HG03108 (cell line): ENCODE data around the gene DNAJC6.

ENCODE experiments used
- ATAC-seq: cut with Tn5 transposase; IDR thresholded peaks from one replicate; pipeline ENCODE4 v1.9.1; 2021; ENCODE audit warnings: moderate library complexity; ENCODE audit not compliant: unreplicated experiment

DNAJC6 gene

GRCh38 chr1:65399003-65399402 is 89.7 kb downstream of the DNAJC6 start:
- ATAC-seq, result no peak

- ATAC-seq, result no peak
Observed at GRCh38 chr1:65401612-65402011, 92.3 kb downstream of the DNAJC6 start.

- ATAC-seq, result no peak
Observed at GRCh38 chr1:65404941-65405340, 95.6 kb downstream of the DNAJC6 start.

- no peak for ATAC-seq
Observed at GRCh38 chr1:65407877-65408276, 98.5 kb downstream of the DNAJC6 start.

DNA sequence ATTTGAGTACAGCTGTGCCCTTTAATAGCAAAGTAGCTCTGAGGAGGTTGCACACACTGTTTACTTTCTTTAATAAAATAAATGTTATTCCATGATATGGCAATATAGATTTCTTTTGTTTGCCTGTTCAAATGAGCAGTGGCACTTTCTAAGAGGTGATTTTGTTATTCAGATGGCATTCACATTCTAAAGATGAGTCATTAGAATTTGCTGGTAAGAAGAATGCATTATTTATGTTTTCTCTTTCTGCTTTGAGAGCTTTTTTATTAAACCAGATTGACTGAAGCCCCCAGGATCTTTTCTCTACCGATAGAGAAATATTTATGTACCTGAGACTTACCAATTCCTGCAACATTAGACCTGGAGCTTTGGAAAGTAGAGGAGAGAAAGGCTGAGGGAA is 100.0 kb downstream of the DNAJC6 start:
- ATAC-seq, result no peak

DNA sequence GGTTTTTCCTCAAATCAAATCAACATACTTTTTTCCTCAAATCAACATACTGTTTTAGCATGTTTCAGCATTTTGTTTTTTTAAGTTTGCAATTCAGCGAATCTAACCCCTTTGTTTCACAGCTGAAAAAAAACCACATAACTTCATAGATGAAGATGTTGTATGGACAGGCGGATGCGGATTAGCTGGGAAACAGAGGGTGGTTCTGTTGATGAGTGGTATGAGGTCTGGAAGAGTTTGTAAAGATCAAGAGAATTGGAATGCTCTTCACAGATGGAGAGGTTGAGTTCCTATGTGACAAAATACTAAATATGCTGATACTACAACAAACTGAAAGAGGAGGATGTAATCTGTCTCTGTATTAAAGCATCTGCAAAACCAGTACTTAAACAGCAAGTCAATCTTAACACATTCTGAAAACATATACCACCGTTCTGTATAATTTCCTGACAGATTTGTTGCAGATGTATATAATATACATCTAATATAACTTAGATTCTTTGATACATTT is 100.5 kb downstream of the DNAJC6 start:
- no peak for ATAC-seq

DNA sequence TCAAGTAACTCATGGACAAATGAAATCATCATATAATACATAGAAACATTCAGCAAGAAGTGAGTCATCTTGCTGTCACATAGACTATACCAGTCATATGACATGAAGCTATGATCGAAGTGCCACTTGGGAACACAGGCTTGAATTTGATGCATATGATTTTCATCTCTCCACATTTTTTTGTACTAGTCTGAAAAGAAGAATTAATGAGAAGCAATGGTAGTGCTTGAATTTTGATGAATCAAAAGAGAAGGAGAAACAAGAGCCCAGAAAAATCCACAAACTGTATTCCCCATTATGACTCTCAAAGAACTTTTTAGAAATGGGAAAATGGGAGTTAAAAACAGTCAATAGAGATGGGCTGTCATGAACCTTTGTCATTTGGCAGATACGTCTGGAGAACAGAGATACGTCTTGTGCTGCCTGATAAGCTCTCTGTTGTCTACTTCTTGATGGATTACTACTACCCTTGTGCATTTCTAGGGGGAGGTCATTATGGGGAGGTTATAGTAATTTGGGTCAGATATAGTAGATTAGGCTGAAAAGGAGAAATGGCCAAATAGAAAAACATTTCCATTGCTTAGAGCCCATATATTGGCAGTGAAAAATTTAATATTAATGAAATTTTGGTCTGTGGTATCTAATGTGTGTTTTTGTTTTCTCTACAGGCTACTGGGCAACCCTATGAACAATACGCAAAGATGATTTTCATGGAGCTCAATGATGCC is 103.1 kb downstream of the DNAJC6 start:
- ATAC-seq, result no peak

DNA sequence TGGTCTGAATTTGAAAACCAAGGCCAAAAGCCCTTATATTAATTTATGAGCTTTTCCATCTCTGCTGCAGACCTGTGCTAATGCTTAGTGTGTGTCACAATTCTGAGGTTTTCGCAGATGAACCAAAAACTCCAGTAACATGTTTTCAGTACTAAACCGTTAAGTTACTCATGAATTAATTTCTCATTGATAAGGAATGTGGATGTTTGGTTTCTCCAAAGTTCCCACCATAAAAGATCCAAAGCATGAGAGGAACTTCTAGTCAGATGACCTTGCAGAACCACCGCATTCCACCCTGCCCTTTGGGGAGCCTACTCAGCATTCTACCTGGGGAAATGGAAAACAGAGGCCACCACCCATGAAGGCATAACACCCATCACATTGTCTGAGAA is 103.6 kb downstream of the DNAJC6 start:
- no peak for ATAC-seq

- no peak for ATAC-seq
Observed at GRCh38 chr1:65414538-65414937, 105.2 kb downstream of the DNAJC6 start.

GRCh38 chr1:65416767-65417166 is 107.4 kb downstream of the DNAJC6 start:
- ATAC-seq, result no peak

DNA sequence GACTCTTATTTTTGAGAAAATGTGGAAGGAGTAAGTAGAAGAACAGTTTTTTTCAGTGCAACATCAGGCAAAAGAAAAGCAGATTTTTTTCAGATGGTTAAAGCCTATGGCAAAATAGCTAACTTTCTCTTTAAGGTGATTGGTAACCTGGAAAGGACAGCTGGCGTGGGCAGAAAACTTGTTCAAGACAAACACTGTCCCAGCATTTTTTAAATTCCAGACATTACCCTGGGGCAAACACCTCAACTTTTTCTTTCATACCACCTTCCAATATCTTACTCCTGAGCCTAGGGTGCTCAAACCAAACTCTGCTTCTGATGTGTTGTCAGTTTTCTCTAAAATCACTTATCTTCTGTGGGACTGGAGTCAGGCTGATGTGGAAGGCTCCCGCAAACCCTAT is 108.4 kb downstream of the DNAJC6 start:
- no peak for ATAC-seq

DNA sequence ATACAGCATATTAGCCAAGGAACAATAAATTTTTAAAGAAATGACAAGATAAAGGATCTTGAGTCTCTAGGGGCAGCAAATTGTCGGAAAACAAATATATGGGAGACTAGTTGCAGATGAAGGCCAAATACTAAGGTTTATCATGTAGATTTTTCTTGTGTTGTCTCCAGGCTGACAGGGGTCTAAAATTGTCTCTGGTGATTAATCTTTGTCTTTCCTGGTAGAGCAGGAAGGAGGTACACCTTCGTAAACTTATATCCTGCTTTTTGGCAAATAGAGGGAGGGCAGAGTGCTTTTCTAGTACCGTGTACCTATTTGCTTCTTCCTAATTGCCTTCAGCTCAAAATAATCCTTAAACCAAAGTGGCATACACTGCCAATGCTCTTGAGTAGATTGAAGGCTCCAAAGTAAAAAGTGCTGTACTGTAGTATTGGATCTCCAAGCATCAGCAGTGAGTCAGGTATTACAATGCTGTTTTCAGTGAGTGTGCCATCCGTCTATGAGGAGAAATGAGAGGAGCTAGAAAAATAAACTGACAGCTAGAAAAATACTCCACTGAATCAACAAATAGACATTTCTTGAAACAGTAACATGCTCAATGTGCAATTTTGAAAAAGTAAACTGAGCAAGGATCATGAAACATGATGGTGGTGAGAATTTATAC is 109.3 kb downstream of the DNAJC6 start:
- ATAC-seq, result no peak

DNA sequence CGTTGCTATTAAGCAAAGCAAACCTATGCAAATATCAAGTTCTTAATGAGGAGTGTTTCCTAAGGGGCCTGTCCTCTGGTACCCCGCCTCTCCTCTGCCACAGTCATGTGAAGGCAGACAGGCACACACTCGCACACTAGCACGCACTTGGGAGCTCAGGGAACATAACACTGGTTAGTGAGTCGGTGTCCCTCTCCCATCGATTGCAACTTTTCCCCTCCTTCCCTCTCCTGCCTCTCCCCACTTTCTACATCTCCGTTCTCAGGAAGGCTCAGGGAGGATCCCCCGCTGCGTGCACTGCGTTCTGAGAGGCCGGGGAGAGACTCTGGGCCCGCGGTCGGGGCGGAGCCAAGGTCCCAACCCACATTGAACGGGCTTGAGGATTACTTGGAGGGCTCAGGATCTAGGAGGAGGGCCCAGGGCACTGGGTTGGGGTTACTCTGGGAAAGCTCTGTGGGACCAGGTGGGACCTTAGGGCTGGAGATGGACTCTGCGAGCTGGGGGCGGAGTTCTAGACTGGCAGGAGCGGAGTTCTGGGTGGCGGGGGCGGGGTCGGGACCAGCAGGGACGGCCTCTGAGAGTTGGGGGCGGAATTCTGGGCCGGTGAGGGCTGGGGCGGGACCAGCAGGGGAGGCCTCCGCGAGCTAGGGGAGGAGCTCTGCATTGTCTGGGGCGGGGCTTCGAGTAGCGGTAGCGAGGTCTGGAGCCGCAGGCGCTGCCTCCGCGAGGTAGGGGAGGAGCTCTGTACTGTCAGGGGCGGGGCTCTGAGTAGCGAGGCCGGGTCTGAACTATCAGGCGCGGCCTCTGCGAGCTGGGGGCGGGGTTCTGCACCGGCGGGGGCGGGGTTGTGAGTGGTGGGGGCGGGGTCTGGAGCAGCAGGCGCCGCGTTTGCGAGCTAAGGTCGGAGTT is 110.6 kb downstream of the DNAJC6 start:
- peak; percentile 93 for ATAC-seq

GRCh38 chr1:65420590-65421350 is 111.4 kb downstream of the DNAJC6 start, which contains the start of the genes LEPR and LEPROT:
LEPR (plus strand) TSS chr1:65420668; CDS start chr1:65565566, 144,898 bp downstream.
LEPROT (plus strand) TSS chr1:65420668; CDS start chr1:65420725, 57 bp downstream.
- ATAC-seq, result peak; percentile 53

GRCh38 chr1:65421351-65422025 is 112.1 kb downstream of the DNAJC6 start:
- no peak for ATAC-seq

DNA sequence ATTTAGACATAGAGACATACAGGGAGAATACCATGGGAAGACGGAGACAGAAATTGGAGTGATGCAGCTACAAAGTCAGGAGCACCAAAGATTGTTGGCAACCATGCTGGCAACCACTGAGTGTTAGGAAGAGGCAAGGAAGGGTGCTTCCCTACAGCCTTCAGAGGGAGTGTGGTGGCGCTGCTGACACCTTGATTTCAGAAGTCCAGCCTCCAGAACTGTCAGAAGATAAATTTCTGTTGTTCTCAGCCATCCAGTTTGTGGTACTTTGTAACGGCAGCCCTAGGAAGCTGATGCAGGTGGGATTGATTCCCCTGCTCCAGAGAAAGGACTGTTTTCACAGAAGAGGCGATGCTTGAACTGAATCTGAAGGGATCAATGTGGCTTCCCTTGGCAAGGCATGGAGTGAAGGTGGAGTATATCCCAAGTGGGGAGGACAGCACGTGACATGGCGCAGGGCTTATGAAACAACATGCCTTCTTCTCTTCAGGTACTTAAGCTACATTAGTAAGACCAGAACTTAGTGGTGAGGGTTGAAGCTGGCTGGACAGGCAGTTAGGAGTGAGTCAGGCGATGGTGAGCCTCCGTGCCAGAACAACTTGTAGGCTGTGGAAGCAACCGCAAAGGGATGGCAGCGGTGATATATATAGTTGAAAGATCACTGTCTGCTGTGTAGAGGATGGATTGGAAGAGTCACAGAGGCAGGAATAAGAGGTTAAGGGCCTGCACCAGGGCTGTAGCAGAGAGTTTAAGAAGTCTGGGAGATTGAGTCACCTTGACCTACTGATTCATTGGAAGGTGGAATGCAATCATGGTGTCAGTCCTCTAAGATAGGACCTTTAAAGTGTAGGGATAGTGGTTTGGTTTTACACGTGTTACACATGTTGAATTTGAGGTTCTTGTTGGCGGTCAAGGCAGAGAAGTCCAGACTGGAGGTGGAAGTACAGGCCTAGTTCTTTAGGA is 113.2 kb downstream of the DNAJC6 start:
- no peak for ATAC-seq

GRCh38 chr1:65423884-65424572 is 114.7 kb downstream of the DNAJC6 start:
- no peak for ATAC-seq

GRCh38 chr1:65424573-65424889 is 115.2 kb downstream of the DNAJC6 start:
- no peak for ATAC-seq
